DMS114 treated with DMSO at 0.1 percent for 48 hours (cell line): Measurements from ENCODE around the gene CLRN1.

ENCODE experiments used
- DNase-seq: peaks from one replicate; lab custom pipeline; 2025; ENCODE audit not compliant: unreplicated experiment; lab: John Stamatoyannopoulos, UW

CLRN1 gene

DNA sequence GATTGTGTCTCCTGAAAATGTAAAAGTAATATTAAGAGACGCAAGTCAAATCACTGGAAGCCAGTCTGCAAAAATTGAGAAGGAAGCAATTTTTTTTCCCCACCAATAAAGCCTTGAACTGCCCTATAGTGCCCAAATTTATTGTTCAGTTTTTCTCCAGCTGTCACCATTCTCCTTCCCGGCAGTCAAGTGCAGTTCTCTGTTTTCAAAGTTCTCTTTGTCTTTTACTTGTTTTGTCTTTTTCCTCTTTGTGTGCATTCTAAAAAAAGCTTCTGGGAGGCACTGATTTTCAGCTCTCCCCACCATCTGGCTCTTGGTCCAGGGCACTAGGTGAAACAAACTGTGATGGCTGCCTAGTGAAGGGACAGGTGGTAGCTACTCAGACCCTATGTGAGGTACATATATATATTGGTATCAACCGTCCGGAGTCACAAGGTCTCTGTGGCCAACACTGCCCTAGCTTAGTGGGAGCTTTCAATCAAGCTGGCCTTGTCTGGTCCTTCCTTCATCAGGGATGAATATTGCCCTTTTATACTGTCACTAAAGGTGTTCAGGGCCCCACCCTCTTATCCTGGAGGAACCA lies 6.1 kb upstream of the CLRN1 start:
- no peak for DNase-seq

DNA sequence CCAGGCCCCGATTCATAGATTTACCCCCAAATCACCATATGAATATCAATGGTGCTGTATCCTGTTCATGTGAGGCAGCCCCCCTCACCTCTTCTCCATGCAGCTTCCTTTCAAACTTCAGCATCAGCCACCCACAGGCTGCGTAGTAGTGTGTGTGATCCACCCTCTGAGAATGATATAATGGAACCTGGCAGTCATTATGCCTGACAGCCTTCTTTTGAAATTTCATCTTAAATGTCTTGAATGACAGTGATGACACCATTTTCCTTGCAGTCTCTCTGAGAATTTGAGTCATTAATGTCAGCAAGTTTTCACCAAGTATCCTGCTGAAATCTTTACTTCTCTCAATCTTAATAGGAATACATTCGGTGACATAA lies 3.5 kb upstream of the CLRN1 start:
- DNase-seq = no peak

DNA sequence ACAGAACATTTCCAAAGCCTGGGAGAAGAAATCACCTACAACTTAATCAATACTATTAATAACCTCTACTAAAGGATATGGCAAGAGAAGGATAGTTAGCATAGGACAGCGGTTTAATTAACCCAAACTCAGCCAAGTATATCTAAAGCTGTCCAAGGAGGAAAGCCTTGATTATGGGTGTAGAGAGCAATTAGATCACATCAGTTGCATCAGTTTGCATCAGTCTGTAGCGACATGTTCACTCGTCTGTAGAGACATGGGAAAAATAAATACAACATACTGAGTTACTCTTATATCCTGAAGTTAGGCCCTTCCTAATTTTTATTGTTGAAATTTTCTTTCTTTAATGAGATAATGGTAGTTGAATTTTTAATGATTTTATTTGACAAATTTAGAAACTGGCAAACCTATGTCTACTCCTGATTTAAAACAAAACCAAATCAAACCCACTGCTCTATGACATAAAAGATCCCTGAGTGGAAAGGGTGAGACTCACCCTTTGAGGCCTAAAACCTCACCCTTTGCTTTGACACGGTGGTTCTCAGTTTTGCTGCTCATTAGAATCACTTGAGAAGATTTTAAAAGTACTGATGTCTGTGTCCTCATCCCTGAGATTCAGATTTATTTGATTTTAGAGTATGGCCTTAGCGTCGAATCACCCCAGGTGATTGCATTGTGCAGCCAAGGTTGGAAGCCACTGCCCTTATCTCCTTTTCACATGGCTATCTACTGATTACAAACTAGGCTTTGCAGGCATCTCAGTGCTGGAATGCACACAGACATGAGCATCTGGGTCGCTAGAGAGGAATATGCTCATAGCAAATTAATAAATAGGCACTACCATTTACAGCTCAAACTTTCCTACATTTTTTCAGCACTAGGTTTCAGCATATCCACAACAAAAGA lies 2.8 kb upstream of the CLRN1 start:
- DNase-seq = no peak

DNA sequence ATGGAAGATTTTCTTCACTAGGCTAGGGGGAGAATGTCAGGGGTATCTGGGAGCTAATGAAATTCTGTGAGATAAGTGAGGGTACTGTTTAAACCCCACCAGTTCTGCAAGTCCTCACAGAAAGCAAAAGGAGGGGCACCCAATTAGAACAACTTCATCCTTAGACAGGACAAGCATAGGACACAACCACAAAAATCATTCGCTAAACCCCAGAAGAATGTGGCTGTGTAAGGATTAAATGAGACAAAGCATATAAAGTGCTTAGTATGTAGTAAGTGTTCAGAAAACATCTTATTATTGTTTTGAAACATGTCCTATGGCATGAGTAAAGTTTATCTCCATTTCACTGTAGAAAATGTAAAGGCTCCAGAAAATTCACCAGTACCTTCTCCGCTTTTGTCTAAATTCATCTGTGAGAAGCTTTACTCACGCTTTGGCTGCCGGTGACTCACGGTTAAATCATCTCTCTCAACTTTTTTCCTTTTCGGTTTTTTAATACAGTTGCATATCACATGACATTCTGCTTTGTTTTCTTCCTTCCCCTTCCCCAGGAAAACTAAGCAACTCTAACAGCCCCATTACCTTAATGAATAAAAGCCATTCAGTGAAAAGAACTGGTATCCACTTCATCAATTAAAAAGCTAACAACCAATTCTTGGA lies 1.7 kb downstream of the CLRN1 start:
- no peak for DNase-seq

DNA sequence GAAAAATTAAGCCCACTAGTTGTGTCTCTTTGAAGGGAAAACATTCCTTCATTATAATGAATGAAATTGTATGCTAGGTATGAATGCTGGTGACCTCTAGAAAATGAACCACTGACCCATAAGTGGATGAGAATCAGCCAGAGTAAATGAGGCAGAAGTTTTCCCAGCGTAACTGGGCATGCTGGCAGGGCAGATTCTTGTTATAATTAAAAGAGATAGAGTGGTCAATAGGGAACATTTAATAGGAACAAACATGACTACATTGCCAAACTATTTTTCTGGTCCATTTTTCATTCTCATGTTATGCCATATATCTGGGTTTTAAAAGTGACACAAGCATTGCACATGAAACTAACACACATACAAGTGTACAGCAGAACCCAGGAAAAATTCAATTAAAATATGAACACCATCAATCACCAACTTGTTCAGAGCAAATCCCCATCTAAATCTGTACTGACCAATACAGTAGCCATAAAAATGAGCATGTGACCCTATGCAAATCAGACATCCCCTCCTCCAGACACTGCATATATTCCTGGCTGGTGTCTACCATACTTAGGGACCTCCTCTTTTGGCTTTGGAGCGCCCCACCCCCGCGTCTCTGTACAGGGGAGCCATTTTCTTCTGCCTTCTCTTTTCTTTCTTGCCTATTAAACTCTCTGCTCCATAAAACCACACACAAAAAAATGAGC lies 4.0 kb downstream of the CLRN1 start:
- no peak for DNase-seq

DNA sequence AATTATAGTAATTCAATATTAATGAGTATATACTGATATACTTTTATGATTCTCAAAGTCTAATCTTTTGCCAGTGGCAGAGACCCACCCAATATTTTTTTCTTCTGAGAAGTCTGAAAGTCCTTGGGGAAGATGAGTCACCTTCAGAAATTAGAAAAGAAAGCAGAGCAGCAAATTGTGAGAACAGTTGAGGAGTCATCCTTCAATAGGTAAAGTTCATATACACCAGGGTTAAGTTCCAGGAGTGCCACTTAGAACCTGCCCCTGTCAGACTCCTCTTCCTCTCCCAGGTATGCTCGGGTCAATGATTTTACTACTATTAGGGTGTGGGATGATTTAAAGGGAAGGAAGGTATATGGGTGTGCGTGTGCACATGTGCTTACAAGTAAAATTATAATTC lies 7.1 kb downstream of the CLRN1 start:
- no peak for DNase-seq

DNA sequence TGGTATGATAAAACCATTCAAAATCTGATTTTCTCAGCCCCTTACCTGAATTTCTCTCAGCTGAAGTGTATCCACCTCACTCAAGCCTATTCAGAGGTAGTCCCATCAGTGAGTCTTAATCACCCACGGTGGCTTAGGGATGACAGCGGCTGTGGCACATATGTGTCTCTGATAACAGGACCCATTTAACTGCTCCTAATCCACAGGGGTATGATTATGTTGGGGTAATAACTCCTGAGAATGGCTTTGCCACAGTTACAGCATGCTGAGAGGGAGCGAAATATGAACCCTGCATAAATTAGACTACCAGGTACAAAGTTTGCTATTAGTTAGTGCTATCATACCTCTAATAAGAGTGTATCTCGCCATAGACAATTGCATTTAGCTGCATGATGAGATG lies 10.6 kb downstream of the CLRN1 start:
- DNase-seq = no peak

DNA sequence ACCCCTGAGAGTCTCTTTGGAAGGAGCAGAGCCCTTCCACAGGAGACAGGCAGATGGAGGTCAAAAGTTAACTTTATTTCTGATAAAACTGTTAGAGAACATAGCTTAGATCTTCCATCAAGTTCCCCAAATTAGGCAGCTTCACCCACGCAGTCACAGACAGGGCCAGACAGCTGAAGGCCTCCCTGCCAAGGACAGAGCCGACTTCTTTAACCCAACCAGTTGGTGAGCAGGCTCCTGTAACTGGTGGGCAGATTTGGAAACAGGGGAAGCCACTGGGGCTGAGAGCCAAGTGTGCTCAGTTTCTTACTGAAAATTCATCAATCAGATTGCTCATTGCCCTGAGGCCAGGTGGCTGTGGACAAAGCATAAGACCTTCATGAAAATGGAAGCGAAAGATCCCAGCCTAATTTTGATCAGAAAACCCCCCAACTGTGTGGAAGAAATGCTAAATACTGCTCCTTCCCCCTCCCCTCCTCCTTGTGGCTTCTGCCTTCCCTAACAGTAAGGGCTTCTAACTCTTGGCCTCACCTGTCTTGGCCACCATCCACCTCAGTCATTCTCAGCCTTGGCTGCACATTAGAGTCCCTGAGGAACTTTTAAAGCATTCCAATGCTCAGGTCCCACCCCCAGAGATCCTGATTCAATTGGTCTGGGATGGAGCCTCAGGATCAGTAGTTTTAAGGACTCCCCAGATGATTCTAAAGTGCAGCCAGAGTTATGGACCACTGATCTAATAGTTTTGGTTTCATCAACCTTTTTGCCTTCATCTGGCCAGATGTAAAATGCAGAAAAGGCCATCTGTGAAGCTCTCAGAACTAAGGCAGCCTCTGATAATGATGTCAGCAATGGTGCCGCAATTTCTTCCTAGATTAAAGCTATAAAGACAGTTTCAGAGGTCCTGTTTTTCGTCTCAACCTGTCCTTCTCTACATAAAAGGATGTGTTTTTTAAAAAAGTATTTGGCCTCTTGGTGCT lies 11.5 kb downstream of the CLRN1 start:
- DNase-seq = no peak

DNA sequence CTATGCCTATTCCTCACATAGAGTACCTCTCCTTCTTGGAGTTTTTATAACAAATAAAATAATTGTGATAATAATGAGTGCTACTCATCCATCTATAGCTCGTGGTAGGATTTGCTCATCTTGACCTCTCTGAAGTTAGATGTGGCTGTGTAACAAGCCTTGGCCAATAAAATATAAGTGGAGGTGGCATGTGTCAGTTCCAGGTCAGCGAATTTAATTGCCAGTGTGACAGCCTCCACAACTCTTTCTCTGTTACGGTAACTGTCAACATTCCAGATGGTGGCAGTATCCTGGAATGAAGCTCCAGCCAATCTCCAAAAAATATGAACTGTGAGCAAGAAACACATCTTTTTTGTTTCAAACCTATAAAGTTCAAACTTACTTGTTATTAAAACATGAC lies 13.8 kb downstream of the CLRN1 start:
- DNase-seq = no peak

DNA sequence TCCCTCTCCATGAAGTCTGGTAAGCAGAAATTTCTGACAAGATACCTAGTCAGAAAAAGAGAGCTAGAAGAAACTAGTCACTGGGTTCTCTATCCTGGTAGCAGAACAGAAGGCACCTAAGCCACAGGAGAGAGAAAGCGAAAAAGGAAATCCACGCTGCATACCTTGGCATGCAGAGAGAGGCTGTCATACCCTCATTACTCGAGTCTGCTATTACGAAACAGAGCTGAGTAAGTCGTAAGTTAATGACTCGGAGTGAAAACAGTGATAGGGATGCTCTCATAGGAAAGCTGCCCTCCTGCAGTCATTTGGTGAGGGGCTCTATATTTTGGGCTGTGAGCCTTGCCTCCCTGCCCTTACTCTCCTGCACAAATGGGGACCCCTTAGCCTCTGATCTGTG lies 16.2 kb downstream of the CLRN1 start:
- DNase-seq = no peak

DNA sequence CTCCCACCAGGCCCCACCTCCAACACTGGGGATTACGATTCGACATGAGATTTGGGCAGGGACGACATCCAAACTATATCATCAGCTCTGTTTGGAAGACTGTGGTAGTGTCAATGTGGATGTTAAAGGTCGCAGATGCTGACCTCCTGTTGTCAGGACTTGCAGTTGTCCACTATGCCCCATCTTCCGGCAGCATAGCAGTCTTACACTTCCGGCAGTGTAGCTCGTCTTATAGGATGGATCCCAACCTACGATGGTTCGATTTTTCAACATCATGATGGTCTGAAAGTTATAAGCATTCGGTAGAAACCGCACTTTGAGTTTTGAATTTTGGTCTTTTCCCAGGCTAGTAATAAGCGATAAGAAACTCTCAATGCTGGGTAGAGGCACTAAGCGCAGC lies 20.6 kb downstream of the CLRN1 start:
- DNase-seq = no peak

DNA sequence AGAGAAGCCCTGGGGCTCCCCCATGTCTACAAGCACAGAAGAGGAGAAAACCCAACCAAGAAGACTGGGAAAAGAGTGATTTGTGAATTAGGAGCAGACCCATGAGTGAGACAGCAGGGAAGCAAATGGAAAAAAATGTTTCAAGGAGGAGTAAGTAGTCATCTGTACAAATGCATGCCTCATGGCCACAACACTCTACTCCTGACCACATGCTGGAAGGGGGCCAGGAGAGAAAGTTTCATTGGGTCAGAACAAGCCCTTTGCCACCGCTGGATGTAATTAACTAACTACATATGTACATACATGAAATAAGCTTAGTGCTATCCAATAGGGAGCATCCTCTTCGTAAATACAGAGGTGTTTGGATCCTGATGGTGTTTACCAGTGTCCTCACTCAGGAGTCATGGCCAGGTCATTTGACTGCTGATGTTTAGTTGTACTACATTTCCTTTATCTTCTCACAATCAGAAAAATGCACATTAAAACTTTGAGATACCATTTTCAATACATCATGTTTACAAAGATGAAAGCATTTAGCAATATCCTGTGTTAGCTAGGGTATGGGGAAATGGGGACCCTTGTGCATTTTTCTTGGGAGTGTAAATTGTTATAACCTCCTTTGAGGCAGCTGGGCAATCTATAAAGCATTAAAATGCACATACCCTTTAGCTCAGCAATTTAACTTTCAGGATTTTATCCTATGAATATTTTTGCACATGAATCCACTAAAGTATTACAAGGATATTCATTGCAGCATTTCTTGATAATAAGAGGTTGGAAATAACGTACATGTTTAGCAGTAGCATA lies 27.1 kb downstream of the CLRN1 start:
- DNase-seq = no peak

DNA sequence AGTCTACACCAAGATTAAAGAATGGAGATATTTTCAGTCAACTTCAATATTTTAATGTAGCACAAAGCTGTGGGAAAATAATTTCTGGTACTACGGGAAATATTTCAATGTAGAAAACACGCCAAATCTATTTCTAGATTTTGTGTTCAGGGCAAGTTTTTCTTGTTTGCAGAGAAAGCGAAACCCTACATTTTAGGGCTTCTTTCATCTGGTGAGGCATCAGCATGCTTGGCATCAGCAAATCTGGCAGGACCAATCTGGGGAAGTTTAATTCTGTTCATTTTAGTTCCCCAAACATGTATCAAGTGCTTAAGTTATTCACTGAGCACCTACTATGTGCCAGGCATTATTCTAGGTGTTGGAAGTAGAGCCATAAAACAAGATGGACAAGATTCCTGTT lies 30.3 kb downstream of the CLRN1 start:
- no peak for DNase-seq

DNA sequence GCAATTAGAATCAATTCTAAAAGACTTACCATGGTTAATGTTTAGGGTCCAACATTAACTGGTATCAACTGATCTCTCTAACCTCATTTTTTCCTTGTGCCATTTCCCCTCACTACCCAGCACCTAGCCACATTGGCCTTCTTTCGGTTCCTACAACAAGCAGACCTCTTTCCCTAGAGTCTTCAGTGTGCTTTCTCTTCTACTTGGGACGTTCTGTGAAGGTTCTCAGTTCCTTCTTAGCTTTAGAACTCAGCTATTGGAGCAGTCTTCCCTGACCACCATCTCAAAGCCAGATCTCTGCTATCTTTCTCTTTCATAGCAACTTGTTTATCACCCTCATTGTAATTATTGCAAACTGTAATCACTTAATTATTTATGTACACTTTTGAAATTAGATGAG lies 35.8 kb downstream of the CLRN1 start:
- no peak for DNase-seq

DNA sequence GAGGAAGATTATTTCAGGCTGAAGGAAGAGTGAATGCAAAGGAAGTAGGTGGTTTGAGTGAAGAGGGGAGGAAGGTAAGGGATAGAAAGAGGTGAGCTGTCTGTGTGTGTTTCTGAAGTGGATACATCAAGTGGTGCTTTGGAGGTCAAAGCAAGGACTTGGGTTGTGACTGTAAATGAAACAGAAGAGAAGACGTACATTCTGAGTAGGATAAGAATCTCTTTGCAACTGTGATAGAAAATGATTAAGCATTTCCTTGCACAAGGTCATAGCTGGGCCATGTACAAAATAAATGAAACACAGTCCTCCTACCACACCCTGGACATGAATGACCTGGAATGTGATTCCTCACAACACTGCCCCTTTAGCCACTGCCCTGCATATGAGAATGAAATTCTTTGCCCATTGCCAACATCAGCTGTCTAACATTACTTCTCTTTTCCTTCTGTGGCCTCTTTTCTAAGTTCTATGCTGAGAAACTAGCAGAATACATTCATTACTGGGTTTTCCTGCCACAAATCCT lies 39.0 kb downstream of the CLRN1 start:
- DNase-seq = no peak

DNA sequence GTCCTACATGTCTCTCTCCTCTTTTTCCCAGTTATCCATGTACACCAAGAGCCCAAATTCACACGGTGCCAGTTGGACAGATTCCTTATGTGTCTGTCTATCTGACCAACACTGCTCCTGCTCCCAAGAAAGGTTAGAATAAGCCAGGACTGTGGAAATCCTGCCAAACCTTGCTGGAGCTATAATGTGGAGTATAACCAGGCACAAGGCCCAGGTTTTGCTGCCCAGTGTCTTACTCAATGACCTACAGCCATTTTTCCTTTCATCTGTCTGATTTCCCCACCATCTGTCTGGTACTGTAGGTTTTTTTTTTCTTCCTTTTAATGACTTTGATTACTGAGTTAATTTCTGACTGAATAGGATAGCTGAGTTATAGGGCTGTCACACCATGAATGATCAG lies 40.8 kb downstream of the CLRN1 start:
- DNase-seq = no peak

DNA sequence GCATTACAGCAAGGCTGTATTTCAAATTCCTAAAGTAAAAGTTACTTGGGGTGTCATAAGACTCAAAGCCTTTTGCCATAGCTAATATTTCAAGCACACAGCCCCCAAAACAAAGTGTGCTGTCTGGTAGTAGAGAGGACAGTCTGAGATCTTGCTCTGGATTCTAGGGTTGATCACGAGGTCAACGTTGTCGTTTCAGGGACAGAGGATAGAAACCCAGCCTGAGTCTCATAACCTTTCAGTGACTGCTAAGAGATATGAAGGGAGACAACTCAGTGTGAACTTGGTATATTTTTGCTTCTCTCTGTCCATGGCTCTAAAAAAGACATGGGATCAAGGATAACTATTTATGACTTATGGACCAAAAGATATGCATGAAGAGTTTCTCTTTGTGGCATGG lies 41.7 kb downstream of the CLRN1 start:
- DNase-seq = no peak

DNA sequence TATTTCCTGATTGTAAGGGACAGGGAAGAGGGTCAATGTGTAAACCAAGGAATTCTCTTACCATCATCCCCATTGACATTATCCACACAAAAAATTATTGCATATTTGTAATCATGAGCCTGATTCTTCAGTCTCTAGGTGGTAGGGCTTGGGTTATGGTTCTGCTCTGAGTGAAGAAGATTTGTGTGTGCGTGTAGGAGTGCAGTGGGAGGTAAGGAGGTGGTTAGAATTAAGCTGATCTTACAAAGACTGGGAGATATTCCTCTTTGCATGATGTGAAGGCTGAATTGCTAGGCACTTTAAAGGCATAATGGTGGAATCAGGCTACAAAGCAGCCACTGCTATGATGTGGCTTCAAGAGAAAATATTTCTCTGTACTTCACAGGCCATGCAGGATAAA lies 44.3 kb downstream of the CLRN1 start:
- no peak for DNase-seq

DNA sequence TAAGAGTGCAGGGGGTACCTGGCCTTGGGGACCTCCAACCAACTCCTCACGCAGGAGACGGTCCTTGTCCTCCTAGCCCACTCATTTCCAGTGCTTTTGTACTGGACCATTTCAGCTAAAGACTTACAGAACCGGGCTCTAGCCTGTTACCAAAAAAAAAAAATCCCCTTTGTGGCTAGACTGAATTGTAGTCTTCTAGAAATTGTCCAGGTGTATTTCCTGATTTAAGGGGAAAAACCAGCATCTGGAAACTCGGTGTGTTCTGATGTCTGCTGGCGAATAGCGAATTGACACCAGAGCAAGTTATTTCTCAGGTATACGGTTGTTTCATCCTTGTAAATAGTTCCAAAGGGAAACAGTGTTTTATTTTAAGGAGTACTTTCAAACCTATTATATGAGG lies 46.2 kb downstream of the CLRN1 start:
- DNase-seq = no peak
